PC-3 (cell line): Measurements from ENCODE around the gene TIGD6.

Experiments used
- CTCF ChIP-seq: fragments of 300-600 bp; sonication (generic); conservative IDR thresholded peaks from 2 replicates; pipeline ENCODE4 v1.5.1; 2017; ENCODE audit warnings: antibody characterized with exemption, low read depth, mild to moderate bottlenecking, low read length
- EZH2 ChIP-seq: fragments of 300-600 bp; sonication (generic); IDR thresholded peaks from one replicate; pipeline ENCODE4 v1.6.1; 2017; ENCODE audit warnings: antibody characterized with exemption, mild to moderate bottlenecking, low read length; ENCODE audit not compliant: unreplicated experiment

- TF ChIP-seq CTCF: no peak
- TF ChIP-seq EZH2: no peak
Observed at GRCh38 chr5:150026682-150027172, 26.3 kb upstream of the TIGD6 start.
